ENCODE data around the gene SNURF.
"Not testable (repeated sequence)": the region's sequence is repeated elsewhere in the genome, so short reads cannot be mapped to it uniquely, and the experiment has no call there.

The SNURF gene

DNA sequence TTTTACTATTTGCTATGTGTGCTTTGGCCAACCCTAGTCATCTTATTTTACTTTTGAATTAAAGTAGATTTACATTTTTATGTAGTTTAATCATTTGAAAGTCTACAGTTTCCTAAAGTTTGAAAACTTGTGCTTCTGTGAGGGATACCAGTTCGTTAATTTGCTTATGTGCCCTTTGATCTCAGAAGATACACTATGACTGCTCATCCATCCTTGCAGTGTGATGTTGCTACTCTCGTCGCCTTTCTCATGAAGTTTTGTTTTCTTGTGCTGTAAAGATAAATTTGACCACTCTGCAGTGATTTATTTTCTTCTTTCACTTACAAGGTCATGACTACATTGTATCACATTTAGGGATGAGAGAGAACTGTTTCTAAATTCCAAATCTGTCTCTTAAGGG lies 16.3 kb downstream of the SNURF start:
- no peak for DNase-seq (ENCODE audit: low spot score)

DNA sequence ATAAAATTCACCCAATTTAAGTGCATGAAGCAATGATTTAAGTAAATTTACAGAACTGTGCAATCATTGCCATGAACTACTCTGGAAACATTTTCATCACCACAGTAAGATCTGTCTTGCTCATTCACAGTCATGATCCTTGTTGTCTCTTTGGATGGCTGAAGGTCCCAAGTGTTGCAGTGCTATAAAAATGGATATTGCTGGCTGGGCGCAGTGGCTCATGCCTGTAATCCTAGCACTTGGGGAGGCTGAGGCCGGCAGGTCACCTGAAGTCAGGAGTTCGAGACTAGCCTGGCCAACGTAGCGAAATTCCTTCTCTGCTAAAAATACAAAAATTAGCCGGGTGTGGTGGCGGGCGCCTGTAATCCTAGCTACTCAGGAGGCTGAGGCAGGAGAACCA lies 17.0 kb downstream of the SNURF start:
- no peak for DNase-seq (ENCODE audit: low spot score)

DNA sequence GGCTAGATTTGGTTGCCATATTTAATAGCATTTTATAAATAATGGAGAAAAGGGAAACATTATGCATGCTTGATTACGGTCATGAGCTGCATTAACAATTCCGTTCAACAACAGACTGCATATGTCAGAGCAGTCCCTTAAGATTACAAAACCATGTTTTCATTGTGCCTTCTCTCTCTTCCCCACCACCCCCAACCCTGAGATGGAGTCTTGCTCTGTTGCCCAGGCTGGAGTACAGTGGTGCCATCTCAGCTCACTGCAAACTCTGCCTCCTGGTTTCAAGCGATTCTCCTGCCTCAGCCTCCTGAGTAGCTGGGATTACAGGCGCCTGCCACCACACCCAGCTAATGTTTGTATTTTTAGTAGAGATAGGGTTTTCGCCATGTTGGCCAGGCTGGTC lies 17.9 kb downstream of the SNURF start:
- DNase-seq (ENCODE audit: low spot score): not testable (repeated sequence)

DNA sequence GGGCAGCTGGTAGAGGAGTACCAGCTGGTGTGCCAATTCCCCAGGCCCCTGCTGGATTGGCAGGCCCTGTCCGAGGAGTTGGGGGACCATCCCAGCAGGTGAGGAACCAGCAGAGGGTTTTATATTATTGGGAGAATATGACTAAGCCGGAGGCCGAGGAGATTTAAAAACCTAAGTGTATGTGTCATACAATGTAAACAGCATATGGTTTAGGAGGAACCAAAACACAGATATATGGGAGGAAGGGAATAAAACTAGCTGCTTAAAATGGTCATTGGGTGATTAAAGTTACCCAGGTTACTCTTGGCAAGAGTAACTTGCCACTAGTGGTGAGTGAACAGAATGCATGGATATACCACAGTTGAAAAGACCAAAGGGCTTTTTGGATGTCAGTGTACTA lies 22.1 kb downstream of the SNURF start:
- DNase-seq (ENCODE audit: low spot score): no peak

DNA sequence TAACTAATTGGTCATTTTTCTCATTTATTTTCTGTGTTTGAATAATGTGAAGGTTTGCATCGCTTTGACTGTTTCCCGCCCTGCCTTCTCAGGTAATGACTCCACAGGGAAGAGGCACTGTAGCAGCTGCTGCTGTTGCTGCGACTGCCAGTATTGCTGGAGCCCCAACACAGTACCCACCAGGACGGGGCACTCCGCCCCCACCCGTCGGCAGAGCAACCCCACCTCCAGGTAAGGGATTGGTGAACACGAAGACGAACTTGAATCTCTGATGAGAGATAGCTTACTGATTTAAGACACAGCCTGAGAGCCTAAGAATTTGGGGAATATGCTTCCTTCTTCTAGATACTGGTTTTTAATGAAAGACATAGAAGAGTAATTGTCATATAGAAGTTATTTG lies 22.9 kb downstream of the SNURF start:
- no peak for DNase-seq (ENCODE audit: low spot score)

DNA sequence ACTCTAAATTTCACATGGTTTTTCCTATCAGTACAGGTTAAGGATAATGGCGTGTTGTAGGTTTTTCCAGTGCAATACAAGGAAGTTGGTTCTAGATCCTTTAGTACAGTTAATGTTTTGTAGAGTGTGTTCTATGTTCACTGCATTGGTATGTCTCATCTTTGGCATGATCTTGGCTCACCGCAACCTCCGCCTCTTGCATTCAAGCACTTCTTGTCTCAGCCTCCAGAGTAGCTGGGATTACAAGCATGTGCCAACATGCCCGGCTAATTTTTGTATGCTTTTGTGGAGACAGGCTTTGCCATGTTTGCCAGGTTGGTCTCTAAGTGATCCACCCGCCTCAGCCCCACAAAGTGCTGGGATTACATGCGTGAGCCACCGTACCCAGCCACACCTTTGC lies 30.4 kb downstream of the SNURF start:
- no peak for DNase-seq (ENCODE audit: low spot score)

DNA sequence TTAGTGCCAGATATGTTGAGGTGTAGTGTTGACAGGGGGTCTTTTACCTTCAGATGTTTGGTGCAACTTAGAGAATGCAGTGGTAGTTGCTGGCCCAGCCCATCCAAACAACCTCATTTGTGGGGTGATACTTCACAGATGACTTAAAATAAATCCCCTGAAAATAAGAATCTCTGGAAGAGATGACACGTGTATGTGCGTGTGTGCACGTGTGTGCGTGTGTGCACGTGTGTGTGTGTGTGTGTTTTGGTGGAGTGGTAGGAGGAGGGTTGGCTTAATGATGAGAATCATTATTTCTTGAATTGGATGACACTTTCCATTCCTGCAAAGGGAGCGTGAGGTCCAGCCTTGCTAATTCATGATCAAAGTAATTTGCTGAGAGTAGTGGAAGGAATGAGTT lies 31.9 kb downstream of the SNURF start:
- DNase-seq (ENCODE audit: low spot score): no peak

Measured in AG08396 (cell line).